Measurements from ENCODE around the gene SS18.
A peak's percentile ranks its signal among the peaks of the same experiment; 100 is the strongest.

SS18 gene

GRCh38 chr18:26121476-26121875, 31.1 kb upstream of the SS18 start:
- TF ChIP-seq CTCF (conservative IDR thresholded peaks at IDR 0.05; ENCODE audit: low read depth, low read length) = no peak
- DNase-seq (ENCODE audit: low read depth) = peak; percentile 28
- no peak overlapping the region for H3K4me3 ChIP-seq (ENCODE audit: low read depth, low read length)

- H3K4me3 ChIP-seq (ENCODE audit: low read depth, low read length) = no peak overlapping the region
- TF ChIP-seq CTCF (conservative IDR thresholded peaks at IDR 0.05; ENCODE audit: low read depth, low read length) = no peak
- DNase-seq (ENCODE audit: low read depth) = peak; percentile 2
Observed at GRCh38 chr18:26119246-26119645, 28.8 kb upstream of the SS18 start.

GRCh38 chr18:26104035-26104434, 13.6 kb upstream of the SS18 start:
- DNase-seq (ENCODE audit: low read depth) = no peak
- no peak overlapping the region for H3K4me3 ChIP-seq (ENCODE audit: low read depth, low read length)
- TF ChIP-seq CTCF (conservative IDR thresholded peaks at IDR 0.05; ENCODE audit: low read depth, low read length) = no peak

- DNase-seq (ENCODE audit: low read depth) = peak; percentile 6
- TF ChIP-seq CTCF (conservative IDR thresholded peaks at IDR 0.05; ENCODE audit: low read depth, low read length) = peak; percentile 25
- no peak overlapping the region for H3K4me3 ChIP-seq (ENCODE audit: low read depth, low read length)
Observed at GRCh38 chr18:26103579-26103978, 13.2 kb upstream of the SS18 start.

GRCh38 chr18:26097563-26097962, 7.2 kb upstream of the SS18 start:
- TF ChIP-seq CTCF (conservative IDR thresholded peaks at IDR 0.05; ENCODE audit: low read depth, low read length) = no peak
- H3K4me3 ChIP-seq (ENCODE audit: low read depth, low read length) = no peak overlapping the region
- DNase-seq (ENCODE audit: low read depth) = no peak

- DNase-seq (ENCODE audit: low read depth) = no peak
- no peak overlapping the region for H3K4me3 ChIP-seq (ENCODE audit: low read depth, low read length)
- no peak for TF ChIP-seq CTCF (conservative IDR thresholded peaks at IDR 0.05; ENCODE audit: low read depth, low read length)
Observed at GRCh38 chr18:26096852-26097251, 6.4 kb upstream of the SS18 start.

- TF ChIP-seq CTCF (conservative IDR thresholded peaks at IDR 0.05; ENCODE audit: low read depth, low read length) = no peak
- no peak for DNase-seq (ENCODE audit: low read depth)
- peak overlapping the region; percentile 89 for H3K4me3 ChIP-seq (ENCODE audit: low read depth, low read length)
Observed at GRCh38 chr18:26091047-26091630, 726 bp upstream of the SS18 start.

Data from choroid plexus epithelial cell (primary cell).